Measurements from ENCODE around the gene LSM5.

The LSM5 gene

GRCh38 chr7:32490127-32490796 is at the start of gene LSM5:
Gene LSM5 (minus strand): TSS chr7:32490380. CDS start chr7:32490365, 15 bp downstream.
- peak; percentile 90 for DNase-seq

GRCh38 chr7:32539366-32539765 is 49.2 kb upstream of the LSM5 start:
- DNase-seq = no peak

- no peak for DNase-seq
These were observed 47.6 kb upstream of the LSM5 start for GRCh38 chr7:32537760-32538159.

- DNase-seq = no peak
These were observed 46.4 kb upstream of the LSM5 start for GRCh38 chr7:32536585-32536984.

- DNase-seq = no peak
These were observed 45.8 kb upstream of the LSM5 start for GRCh38 chr7:32536016-32536415.

- DNase-seq = no peak
These were observed 45.1 kb upstream of the LSM5 start for GRCh38 chr7:32535162-32535702.

GRCh38 chr7:32533276-32534029 is 43.3 kb upstream of the LSM5 start:
- no peak for DNase-seq

- DNase-seq = no peak
These were observed 42.5 kb upstream of the LSM5 start for GRCh38 chr7:32532716-32533115.

- no peak for DNase-seq
These were observed 41.9 kb upstream of the LSM5 start for GRCh38 chr7:32532086-32532485.

GRCh38 chr7:32531402-32531801 is 41.2 kb upstream of the LSM5 start:
- no peak for DNase-seq

- no peak for DNase-seq
These were observed 35.7 kb upstream of the LSM5 start for GRCh38 chr7:32525839-32526238.

- no peak for DNase-seq
These were observed 34.5 kb upstream of the LSM5 start for GRCh38 chr7:32524631-32525030.

GRCh38 chr7:32522746-32523530 is 32.8 kb upstream of the LSM5 start:
- no peak for DNase-seq

GRCh38 chr7:32519763-32520162 is 29.6 kb upstream of the LSM5 start:
- DNase-seq = no peak

- DNase-seq = no peak
These were observed 28.5 kb upstream of the LSM5 start for GRCh38 chr7:32518534-32519140.

GRCh38 chr7:32516551-32517100 is 26.4 kb upstream of the LSM5 start:
- DNase-seq = no peak

GRCh38 chr7:32515890-32516550 is 25.8 kb upstream of the LSM5 start:
- DNase-seq = peak; percentile 24

- no peak for DNase-seq
These were observed 23.0 kb upstream of the LSM5 start for GRCh38 chr7:32513210-32513609.

GRCh38 chr7:32511791-32512190 is 21.6 kb upstream of the LSM5 start:
- DNase-seq = no peak

- DNase-seq = no peak
These were observed 17.2 kb upstream of the LSM5 start for GRCh38 chr7:32507414-32507813.

- no peak for DNase-seq
These were observed 16.3 kb upstream of the LSM5 start for GRCh38 chr7:32506266-32507054.

All from CD4-positive, alpha-beta T cell treated with Interleukin-6 for 4 hours (primary cell).